Activated T-cell treated with anti-CD3 and anti-CD28 coated beads for 48 hours (primary cell): ENCODE results near the gene IGFL4.

Experiments used
- DNase-seq: peaks from one replicate; pipeline ENCODE4 v3.0.0-alpha.2; 2020; ENCODE audit warnings: low read depth

Gene IGFL4

DNA sequence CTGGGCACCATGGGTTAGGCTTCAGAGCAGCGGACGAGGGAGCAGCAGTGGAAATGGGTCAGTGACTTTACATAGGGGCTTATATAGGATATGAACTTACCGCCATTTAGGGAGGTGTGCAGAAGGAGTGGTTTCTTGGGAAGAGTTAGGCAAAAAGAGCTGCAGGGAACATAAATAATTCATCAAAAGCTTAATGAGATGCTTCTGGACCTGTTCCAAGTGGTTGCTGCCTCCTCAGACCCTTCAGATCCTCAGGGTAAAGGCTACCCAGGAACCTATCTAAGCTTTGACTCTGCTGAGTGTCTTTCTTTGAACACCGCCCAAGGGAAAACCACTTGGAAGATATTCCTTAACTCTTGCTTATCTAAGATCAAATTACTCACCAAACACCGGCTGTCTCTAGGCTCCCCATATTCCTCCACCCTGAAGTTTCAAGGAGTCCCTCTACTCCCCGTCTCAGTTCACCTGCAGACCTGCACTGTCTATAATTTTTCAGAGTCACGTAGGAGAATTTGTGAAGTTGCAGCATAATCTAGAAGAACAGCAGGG lies at the start of gene IGFL4:
IGFL4 (minus strand) TSS at position 51 of the 549 bp plus-strand sequence; CDS start at position 11, 40 bp downstream.
- no peak for DNase-seq

DNA sequence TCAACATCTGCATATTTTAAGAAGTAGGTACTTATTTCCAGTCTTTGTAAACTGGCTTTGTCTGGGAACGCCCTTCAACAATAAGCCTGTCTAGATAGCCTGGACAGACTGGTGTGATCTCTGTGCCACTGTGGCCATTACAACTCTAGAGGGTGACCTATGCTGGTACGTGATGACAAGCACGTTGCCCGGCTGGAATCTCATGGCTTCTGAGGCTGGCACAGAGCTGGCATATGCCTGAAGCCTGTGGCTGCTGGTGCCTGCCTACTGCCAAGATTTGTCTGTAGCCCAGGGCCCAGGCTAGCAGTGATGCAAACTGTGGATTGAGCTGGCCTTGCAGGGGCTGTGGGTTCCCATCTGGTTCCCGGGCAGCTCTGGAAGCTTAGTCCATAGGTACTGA lies 49.6 kb upstream of the IGFL4 start:
- DNase-seq: no peak

DNA sequence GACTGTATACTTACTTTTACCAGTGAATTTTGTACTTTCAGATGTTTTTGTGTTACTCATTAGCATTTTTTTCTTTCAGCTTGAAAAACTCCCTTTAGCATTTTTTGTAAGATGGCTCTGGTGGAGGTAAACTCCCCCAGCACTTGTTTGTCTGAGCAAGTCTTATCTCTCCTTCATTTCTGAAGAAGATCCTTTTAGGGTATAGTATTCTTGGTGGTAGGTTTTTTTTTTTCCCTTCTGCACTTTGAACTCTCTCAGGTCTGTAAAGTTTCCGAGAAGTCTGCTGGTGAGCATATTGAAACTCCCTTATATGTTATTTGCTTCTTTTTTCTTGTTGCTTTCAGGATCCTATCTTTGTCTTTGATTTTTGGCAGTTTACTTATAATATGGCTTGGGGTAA lies 48.6 kb upstream of the IGFL4 start:
- no peak for DNase-seq

DNA sequence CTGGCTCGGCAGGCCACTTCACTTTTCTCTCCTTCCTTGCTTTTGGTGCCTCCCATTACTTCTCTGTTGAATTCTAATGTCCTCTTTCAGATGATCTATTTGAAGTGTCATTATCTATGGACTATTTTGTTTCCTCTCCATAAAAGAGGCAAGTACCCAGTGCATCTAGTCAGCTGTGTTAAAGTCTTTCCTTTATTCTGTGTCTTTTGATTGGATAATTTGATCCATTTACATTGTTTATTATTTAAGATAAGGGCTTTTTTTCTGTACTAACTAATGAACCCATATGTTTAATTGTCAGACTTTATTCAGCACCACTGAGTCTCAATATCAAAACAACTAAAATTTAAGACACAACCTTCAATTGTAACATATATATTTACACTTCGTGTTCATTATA lies 47.3 kb upstream of the IGFL4 start:
- no peak for DNase-seq

DNA sequence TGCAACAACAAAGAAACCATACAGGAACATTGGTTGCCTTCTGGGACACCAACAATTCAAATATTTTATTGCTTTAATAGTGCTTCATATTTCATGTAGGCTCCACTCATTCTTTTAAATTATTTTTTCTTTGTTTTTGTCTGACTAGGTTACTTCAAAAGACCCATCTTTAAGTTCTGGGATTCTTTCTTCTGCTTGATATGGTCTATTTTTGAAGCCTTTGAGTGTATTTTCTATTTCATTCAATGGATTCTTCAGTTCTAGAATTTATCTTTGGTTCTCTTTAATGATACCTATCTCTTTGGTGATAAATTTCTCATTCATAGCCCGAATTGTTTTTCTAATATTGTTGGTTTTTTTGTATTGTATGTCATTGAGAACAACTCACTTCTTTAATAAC lies 45.1 kb upstream of the IGFL4 start:
- DNase-seq: no peak

DNA sequence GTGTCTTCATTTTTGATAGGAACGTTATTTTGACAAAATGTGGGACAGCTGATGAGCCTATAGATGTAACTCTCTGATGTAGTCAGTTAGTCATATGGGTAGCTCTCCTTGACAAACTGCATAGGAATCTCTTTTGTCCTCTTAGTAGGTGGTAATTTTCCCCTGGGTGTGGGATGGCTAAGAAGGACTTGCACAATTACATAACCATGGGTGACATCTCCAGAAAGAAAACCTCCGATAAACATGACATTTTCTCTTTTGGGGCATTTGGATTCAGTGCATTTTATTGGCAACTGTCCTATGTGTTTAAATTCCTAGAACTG lies 41.9 kb upstream of the IGFL4 start:
- DNase-seq: no peak

DNA sequence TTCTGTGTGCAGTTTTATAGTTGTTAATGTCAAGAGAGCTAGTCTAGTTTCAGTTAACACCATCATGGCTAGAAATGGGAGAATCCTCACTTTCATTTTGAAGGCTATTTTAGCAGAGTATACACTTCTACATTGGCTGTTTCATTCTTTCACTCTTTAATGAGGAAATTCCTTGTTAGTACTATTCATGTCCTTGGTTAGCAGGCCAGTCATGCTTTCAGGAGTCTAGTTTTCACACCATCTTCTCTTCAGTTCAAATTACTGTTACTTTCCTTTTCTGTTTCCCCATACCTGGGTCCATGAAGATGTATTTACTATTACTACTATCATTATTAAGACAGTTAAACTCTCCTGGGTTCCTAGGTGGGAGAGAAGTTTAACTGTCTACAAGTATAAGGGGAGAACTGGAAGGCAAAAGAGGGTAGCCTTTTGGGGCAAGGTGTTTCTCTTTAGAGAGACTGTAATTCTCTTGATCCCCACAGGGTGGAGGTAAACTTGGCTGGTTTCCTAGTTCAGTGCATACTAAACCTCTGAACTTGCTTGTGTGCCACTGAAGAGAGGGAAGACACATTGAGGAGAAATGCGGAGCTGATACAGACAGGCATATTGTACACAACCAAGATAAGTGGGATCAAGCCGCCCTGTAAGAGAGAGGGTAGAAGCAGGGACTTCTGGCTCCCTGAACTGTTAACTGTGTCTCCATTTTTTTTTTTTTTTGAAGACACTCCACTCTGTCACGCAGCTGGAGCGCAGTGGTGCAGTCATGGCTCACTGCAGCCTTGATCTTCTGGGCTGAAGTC lies 41.3 kb upstream of the IGFL4 start:
- DNase-seq: no peak

DNA sequence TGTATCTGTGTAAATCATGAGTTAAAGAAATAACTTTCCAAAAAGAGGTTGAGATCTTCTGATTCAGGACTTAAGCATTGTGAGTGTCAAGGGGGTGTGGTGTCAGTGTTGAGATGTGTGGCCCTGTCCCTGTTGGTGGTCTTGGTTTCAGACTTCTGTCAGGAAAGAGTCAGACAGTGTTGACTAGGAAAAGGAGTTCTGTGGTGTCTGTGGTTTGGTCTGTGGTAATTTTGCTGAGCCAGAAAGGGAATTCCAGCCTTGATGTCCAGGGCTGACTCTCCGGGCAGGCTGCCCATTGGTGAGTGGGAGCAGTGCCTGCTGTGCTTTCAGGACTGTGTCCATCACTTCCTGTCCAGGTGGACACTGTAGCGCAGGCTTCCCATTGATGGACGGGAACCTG lies 39.8 kb upstream of the IGFL4 start:
- no peak for DNase-seq

DNA sequence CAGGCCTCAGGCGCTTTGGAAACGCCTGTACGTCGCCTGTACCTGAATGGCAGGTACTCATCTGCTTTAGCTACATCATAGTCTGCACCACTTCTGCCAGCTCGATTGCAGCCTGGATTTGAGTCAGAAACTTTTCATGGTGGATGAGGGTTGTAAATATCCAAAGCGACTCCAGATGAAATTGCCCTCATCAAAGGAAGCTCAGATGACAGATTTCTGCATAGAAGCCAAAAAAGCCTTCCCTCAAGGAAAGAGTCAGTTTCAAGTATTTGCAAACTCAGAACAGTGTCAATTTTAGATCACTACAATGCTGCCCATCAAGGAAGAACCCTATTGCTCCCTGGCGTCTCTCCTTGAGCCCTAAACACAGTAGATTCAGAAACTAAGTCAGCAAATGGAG lies 38.8 kb upstream of the IGFL4 start:
- no peak for DNase-seq

DNA sequence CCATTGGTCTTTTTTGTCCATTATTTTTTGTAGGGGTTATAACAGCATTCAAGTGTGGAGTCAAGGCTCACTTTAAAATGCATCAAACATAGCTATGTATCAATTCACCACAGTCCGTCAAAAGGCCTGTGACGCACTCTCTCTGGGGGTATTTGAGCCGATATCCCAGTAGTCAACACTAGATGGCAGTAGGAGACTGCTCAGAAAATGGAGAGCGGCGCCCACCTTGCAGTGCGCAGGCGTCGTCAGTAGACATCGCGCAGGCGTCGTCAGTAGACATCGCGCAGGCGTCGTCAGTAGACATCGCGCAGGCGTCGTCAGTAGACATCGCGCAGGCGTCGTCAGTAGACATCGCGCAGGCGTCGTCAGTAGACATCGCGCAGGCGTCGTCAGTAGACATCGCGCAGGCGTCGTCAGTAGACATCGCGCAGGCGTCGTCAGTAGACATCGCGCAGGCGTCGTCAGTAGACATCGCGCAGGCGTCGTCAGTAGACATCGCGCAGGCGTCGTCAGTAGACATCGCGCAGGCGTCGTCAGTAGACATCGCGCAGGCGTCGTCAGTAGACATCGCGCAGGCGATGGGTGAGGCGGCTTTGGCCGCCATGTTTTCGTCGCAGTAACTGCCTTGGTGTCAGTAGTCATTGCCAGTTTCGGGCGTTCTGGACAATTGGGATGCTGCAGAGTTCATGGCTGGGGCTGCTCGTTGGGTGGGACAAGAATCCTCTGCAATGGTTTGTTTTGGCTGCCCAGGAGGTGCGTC lies 38.0 kb upstream of the IGFL4 start:
- peak; percentile 28 for DNase-seq

DNA sequence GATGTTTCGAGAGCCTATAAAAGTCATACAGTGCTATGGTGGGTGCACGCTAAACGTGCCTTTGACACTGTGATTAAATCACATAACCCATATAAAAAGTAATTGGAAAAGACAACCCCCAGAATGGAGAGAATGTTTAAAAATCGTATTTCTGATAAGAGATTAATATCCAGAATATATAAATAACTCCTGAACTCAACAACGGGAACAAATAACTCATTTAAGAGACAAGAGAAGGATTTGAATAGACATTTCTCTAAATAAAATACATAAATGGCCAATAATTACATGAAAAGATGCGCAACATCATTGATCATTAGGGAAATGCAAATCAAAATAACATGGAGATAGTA lies 37.0 kb upstream of the IGFL4 start:
- DNase-seq: no peak

DNA sequence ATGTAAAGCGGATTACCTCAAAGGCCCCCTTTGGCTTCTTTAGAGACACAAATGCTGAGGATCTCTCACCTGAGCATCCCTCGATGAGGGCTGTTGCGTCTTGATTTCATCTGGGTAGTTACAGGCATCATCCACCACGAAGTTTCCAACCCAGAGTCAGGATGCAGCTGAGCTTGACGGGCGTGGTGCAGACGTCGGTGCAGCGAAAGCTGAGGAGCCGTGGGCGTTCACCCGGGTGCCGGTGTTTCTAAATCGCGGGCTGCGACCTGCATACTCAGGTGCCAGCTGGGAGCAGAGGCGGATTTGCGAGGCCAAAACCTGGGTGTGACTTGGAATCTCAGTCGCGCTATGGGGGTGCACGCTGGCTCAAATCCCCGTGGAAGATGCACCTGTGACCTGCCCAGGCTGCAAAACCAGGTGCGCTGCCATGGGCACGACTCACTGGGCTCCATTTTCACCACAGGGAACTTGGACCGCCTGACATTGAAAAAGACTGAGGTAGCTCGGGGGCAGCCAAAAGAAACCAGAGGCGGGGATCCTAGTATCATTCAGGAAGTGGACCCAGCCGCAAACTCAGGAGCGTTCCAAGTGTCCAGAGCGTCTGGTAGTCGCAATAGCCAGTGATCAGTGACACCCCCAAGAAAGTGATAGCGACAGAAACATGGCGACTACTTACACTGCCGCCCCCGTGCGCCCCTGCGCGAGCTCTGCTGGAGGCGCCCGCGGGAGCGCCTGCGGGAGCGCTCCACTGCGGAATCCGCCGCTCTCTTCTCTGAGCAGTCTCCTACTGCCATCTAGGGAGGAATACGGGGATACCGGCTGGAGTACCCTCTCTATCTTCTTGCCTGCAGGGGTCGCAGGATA lies 36.4 kb upstream of the IGFL4 start:
- peak; percentile 41 for DNase-seq

DNA sequence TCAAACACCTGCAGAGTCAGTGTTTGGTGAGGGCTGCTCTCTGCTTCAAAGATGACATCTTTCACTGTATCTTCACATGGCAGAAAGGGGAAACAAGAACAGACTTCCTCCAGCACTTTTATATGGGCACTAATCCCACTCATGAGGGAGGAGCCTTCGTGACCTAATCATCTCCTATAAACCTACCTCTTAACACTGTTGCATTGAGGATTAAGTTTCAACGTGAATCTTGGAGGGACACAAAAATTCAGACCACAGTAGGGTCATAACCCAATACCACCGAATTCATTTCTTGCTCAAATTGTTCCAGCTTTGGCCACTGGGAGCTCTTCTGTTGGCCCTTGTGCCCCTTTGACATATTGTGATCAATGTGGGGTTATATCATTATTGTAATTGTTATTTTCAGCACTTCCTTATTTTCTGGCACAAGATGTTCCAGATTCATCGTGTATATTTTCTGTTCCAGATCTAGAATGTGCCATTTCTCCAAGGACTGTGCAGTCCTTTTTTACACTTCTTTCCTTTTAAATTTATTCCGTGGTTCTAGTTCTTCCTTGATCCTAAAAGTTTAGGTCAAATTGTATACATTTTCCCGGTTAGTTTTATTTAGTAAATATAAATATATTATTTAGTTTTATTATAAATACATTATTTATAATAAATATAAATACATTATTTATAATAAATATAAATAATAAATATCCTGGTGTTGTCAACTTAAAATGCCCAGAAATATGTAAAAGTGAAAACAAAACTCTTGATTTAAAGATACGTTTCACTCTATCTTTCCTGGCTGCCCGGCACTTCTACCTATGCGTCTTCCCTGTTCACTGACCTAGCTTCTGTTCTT lies 35.5 kb upstream of the IGFL4 start:
- no peak for DNase-seq

DNA sequence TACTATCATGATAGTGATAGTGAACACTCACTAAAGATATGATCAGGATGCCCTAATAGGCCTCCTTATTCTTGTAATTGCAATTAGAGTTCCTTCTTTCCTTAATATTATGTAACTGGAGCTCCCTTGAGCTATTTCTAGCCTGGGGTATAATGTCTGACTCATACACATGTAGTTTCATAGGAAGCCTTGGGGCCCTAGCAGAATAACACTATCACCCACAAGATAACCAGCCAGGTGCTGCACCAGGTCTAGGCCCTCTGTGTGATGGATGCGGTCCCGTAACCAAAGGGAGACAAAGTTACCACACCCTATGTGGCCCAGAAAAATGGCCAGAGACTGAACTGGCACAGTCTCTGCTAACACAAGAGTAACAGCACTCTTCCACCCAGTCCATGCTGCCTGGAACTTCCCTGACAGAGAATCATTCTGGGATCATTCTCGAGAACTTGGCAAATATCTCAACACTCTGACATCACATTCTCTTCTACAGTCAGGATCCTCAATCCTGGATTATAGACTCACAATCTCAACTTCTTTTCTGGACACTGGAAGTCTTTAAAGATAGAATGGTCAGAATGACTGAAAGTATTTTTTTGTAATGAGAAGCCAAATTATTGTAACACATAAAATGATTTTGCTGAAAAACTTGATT lies 32.6 kb upstream of the IGFL4 start:
- DNase-seq: no peak

DNA sequence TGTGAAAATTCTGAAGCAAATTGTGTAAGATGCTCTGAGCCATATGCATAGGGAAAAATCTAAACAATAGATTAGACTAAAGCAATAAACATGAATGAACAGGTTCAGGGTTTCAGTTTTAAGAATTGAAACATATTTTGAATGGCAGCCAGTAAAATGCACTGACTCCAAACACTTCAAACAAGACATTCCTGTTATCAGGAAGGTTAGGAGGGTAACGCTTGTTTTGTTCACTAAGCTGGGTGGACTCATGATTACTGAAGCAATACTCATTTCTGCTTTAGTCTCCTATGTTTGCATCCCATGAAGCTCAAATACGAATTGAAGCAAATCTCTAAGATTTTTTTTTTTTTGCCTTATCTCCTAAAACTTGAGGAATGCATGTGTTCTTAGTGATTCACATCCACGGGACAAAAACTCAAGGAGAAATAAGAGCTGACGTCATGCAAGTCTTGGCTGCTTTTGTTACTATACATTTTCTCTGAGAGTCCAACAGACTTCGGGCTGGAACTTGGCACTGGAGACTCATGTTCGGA lies 29.1 kb upstream of the IGFL4 start:
- DNase-seq: no peak

DNA sequence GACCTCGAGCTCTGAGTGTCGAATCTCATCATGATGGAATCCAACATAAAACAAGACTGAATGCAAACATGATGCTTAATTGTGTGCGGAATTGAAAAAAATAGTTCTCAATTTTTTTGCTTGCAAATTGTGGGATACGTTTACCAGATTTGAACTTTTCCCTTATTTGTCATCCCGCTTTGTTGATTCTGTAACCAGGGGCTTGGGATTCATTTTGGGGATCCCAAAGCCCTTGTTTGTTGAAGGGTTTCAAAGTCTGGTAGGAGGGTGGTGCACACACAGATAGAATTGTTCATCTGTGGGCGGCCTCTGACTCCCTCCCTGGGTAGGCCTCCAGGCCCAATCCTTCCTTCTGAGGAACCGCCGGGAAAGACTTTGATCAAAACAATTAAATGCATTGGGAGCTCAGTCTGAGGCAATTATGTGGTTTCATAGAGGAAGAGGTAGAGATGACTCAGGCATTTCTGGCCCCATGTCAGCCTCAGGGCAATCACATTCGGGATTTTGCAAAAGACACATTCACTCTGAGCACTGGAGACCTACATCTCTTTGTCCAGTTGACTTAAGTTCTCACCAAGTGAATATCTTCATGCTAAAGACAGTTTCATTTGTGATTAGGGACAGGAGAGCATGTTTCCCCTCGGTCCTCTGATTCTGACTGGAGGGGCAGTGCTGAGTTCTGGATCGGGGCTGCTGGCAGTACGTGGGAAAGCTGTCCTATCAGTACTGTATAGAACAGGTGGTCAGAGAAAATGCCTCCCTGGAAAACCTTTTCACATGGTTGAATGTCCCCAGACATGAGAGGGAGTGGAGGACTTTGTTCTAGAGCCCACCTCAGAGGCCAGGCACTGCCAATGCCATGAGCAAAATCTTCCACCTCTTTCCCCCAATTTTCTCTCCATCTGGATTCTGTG lies 27.8 kb upstream of the IGFL4 start:
- DNase-seq: no peak

DNA sequence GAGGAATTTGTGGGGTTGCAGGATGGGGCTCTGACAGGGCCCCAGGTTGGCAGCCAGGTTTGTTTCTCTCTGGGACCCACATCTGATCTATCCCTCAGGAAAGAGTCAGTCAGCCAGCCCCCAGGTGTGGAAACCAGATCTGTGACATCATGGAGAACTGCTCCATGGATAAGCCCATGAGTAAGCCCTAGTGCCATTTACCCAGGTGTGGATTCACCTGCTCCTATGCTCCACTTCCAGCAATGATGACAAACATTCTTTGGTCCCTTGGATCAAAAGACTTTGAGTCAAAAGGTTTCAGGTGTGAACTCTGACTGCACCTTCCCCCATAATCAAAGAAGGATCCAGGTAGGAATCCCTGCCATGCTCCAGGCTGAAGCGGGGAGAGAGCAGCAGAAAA lies 26.9 kb upstream of the IGFL4 start:
- DNase-seq: no peak

DNA sequence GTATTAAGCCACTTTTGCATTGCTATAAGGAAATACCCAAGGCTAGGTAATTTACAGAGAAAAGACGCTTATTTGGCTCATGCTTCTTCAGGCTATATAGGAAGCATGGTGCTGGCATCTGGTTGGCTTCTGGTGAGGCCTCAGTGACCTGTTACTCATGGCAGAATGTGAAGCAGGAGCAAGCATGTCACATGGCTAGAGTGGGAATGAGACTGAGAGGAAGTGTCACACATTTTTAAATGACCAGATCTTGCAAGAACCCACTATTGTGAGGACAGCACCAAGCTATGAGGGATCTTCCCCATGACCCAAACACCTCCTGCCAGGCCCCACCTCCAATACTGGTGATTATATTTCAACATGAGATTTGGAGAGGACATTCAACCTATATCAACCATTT lies 25.7 kb upstream of the IGFL4 start:
- DNase-seq: no peak

DNA sequence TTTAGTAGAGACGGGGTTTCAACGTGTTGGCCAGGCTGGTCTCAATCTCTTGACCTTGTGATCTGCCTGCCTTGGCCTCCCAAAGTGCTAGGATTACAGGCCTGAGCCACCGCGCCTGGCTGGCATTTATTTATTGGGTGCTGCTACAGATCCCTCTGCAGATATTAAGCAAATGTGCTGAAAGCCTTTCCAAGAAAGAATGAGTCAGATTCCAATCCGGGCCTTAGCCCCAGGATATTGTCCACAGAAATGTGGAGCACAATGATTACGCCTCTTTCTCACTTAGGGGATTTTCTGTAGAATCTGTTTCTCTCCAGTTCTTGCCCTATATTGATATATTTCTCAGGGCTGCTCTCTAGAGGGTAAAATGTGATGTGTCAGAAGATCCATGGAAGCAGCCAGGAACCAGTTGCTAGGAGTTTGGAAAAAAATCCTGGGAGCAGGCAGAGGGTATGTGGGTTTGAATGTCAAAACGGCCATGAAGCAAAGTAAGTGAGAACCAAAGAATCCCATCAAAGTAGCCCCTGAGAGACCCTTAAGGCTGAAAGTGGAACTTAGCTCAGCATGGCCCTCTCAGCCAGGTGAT lies 24.8 kb upstream of the IGFL4 start:
- no peak for DNase-seq
